Keratinocyte (primary cell): ENCODE results near the gene S100A4. TPM values are rescaled to one million over a fixed set of nuclear protein-coding genes. Genes with fewer than 3 reads are reported as not detected.

Experiments
- DNase-seq: peaks from one replicate; pipeline ENCODE4 v3.0.0-alpha.2; 2011; ENCODE audit warnings: low read depth, missing footprints, low spot score
- FAIRE-seq: peaks from 2 replicates; lab custom pipeline; 2011; peaks lifted over from hg19 to GRCh38; lab: Jason Lieb, UNC
- H2AFZ ChIP-seq: 2 replicates; pipeline ENCODE4 v1.6.0; 2012; ENCODE audit warnings: low read length, control low read depth, inconsistent platforms; ENCODE audit not compliant: control insufficient read depth
- H3K27ac ChIP-seq: 2 replicates; pipeline ENCODE4 v1.5.1; 2011; ENCODE audit warnings: low read length; ENCODE audit not compliant: control insufficient read depth, insufficient read depth
- H3K27me3 ChIP-seq: 3 replicates; pipeline ENCODE4 v1.6.0; 2011; ENCODE audit warnings: low read length; ENCODE audit not compliant: control insufficient read depth, insufficient read depth; ENCODE audit errors: extremely low read depth
- H3K36me3 ChIP-seq, 2 experiments: 2 replicates in 1 of 2; 3 replicates in 1 of 2; pipeline ENCODE4 v1.5.1; 2011; ENCODE audit warnings: low read length in 2 of 2, mild to moderate bottlenecking in 1 of 2; ENCODE audit not compliant: control insufficient read depth in 2 of 2, insufficient read depth in 2 of 2; ENCODE audit errors: extremely low read depth in 1 of 2
- H3K4me1 ChIP-seq: 3 replicates; pipeline ENCODE4 v1.5.1; 2011; ENCODE audit warnings: low read length; ENCODE audit not compliant: control insufficient read depth, insufficient read depth; ENCODE audit errors: extremely low read depth
- H3K4me2 ChIP-seq: 3 replicates; pipeline ENCODE4 v1.6.0; 2011; ENCODE audit warnings: low read depth, low read length; ENCODE audit not compliant: control insufficient read depth, insufficient read depth; ENCODE audit errors: extremely low read depth
- H3K4me3 ChIP-seq, 3 experiments: fragments of 200-600 bp in 1 of 3; sonication (generic) in 1 of 3; 2 replicates in 2 of 3; 3 replicates in 1 of 3; pipeline ENCODE4 v1.5.1; 2011 to 2016; ENCODE audit warnings: low read length in 3 of 3, mild to moderate bottlenecking in 3 of 3, control low read depth in 2 of 3, inconsistent platforms in 1 of 3, low read depth in 1 of 3, mixed read lengths in 1 of 3, mixed run types in 1 of 3, moderate library complexity in 1 of 3; ENCODE audit not compliant: control insufficient read depth in 2 of 3, insufficient read depth in 2 of 3; ENCODE audit errors: extremely low read depth in 1 of 3
- H3K79me2 ChIP-seq: 2 replicates; pipeline ENCODE4 v1.6.0; 2012; ENCODE audit warnings: low read length; ENCODE audit not compliant: control insufficient read depth, insufficient read depth
- H3K9ac ChIP-seq: 3 replicates; pipeline ENCODE4 v1.6.0; 2011; ENCODE audit warnings: low read length; ENCODE audit not compliant: control insufficient read depth, insufficient read depth; ENCODE audit errors: extremely low read depth
- H3K9me1 ChIP-seq: 3 replicates; pipeline ENCODE4 v1.6.0; 2011; ENCODE audit warnings: low read length; ENCODE audit not compliant: control insufficient read depth, insufficient read depth; ENCODE audit errors: extremely low read depth
- H3K9me3 ChIP-seq: 2 replicates; pipeline ENCODE4 v1.5.1; 2012; ENCODE audit warnings: low read depth, low read length; ENCODE audit not compliant: control insufficient read depth
- H4K20me1 ChIP-seq: 3 replicates; pipeline ENCODE4 v1.6.0; 2011; ENCODE audit warnings: low read length; ENCODE audit not compliant: control insufficient read depth, insufficient read depth; ENCODE audit errors: extremely low read depth
- EZH2 ChIP-seq: IDR thresholded peaks from one replicate; pipeline ENCODE4 v1.6.1; 2012; ENCODE audit warnings: inconsistent platforms, mild to moderate bottlenecking, low read length, moderate library complexity
- dilution Hi-C: fragments of 300-500 bp; cut with MboI; formaldehyde crosslinking; loops from one replicate; pipeline ENCODE4 v1.7.0; 2020; ENCODE audit warnings: low sequenced_read_pairs; ENCODE audit not compliant: extremely low pct_ligation_motif_present
- polyA plus RNA-seq, 5 experiments: library from polyadenylated mRNA; depleted of rRNA in 3 of 5; stranded (reverse) in 3 of 5; stranded (forward) in 1 of 5; unstranded in 1 of 5; fragments of >200 nt; gene quantifications; 1 replicate in 1 of 5; 2 replicates in 3 of 5; 3 replicates in 1 of 5; pipeline versions ENCODE4 v1.2.1 to v1.2.3, GENCODE V29; 2011 to 2012; ENCODE audit warnings: missing spikeins in 2 of 5, low read depth in 1 of 5, low replicate concordance in 1 of 5
- TF ChIP-seq, protein P1 (sequence below), 3 experiments: IDR thresholded peaks in 1 of 3; conservative IDR thresholded peaks in 1 of 3; optimal IDR thresholded peaks in 1 of 3; 2 replicates in 2 of 3; 3 replicates in 1 of 3; pipeline versions ENCODE3 to v1.5.1; 2011; ENCODE audit warnings: low read length in 3 of 3, mild to moderate bottlenecking in 3 of 3, moderate library complexity in 2 of 3, control low read depth in 1 of 3, inconsistent platforms in 1 of 3; ENCODE audit not compliant: insufficient read depth in 2 of 3; ENCODE audit errors: extremely low read depth in 1 of 3

Gene S100A4
- polyA plus RNA-seq, 1 donor (not counting 4 experiments of a cell fraction or from before 2014, with no cell fraction given) = 21.4 TPM

DNA sequence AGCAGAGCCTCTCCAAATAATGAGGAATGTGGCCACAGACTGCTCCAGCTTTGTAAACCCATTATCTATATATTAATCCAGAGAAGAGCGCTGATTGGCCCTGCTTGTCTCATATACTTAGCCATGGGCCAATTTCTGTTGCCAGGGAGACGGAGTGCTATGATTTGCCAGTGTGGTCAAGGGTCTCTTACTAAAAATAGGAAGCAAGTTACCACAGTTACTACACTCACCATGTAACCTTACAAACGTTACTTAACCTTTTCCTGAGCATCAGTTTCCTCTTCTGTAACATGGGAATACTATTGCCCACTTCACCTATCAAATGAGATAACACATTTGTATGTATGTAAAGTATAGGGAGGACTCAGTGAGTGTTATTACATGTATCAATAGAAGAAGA, 27.7 kb upstream of the S100A4 start:
- Histone ChIP-seq H3K4me2 (peak overlapping the region; percentile 81), H3K27ac (peak overlapping the region; percentile 81), H3K4me1 (peaks cover 45% of the 10 kb centered on the region), H3K79me2 (no peaks in the 10 kb centered on the region), H4K20me1 (no peaks in the 10 kb centered on the region), H3K4me3 (no peak overlapping the region), H2AFZ (no peak overlapping the region), H3K9me3 (no peaks in the 10 kb centered on the region), H3K36me3 (no peaks in the 10 kb centered on the region), H3K27me3 (no peaks in the 10 kb centered on the region), H3K9me1 (no peaks in the 10 kb centered on the region), H3K9ac (no peak overlapping the region)
- dilution Hi-C loops = no loop called here
- TF ChIP-seq EZH2 = no peak
- TF ChIP-seq, protein P1, sequence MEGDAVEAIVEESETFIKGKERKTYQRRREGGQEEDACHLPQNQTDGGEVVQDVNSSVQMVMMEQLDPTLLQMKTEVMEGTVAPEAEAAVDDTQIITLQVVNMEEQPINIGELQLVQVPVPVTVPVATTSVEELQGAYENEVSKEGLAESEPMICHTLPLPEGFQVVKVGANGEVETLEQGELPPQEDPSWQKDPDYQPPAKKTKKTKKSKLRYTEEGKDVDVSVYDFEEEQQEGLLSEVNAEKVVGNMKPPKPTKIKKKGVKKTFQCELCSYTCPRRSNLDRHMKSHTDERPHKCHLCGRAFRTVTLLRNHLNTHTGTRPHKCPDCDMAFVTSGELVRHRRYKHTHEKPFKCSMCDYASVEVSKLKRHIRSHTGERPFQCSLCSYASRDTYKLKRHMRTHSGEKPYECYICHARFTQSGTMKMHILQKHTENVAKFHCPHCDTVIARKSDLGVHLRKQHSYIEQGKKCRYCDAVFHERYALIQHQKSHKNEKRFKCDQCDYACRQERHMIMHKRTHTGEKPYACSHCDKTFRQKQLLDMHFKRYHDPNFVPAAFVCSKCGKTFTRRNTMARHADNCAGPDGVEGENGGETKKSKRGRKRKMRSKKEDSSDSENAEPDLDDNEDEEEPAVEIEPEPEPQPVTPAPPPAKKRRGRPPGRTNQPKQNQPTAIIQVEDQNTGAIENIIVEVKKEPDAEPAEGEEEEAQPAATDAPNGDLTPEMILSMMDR (optimal IDR thresholded peaks at IDR 0.05 in 1 of 3, IDR thresholded peaks at IDR 0.05 in 1 of 3, conservative IDR thresholded peaks at IDR 0.05 in 1 of 3; ENCODE audit: extremely low read depth in 1 of 3, insufficient read depth in 2 of 3, low read length in 3 of 3) = no peak
- no peak for FAIRE-seq
- no peak for DNase-seq

DNA sequence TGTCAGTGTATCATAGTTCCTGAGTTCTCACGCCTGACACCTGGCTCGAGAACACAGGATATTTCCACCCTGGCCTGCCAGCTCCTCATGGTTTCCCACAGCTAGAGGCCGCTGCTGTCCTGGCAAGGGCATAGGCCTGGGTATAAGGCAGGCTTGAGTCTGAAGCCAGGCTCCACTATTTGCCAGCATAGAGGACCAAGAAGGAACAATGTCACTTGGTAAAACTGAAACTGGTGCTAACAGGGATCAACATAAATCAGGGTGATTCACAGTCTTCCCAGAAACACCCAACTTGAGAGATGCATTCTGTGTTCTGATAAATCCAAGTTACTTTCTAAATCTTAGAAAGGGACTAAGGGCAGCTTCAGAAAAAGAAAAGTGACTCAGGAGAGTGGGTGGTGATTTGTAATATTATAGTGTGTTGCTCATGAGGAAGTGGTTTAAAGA, 27.0 kb upstream of the S100A4 start:
- DNase-seq = no peak
- H3K4me3 ChIP-seq = no peak overlapping the region
- FAIRE-seq = peak; percentile 44

More for the DNA sequence above, 27.0 kb upstream of the S100A4 start:
- no peaks in the 10 kb centered on the region for H3K9me1 ChIP-seq
- no peaks in the 10 kb centered on the region for H3K36me3 ChIP-seq
- H3K27ac ChIP-seq = peak overlapping the region; percentile 81
- H4K20me1 ChIP-seq = no peaks in the 10 kb centered on the region
- H2AFZ ChIP-seq = no peak overlapping the region
- no peaks in the 10 kb centered on the region for H3K27me3 ChIP-seq
- TF ChIP-seq, protein P1 (optimal IDR thresholded peaks at IDR 0.05 in 1 of 3, IDR thresholded peaks at IDR 0.05 in 1 of 3, conservative IDR thresholded peaks at IDR 0.05 in 1 of 3; ENCODE audit: extremely low read depth in 1 of 3, insufficient read depth in 2 of 3, low read length in 3 of 3) = peak in 2 of 3 experiments; percentile 83 to 95
- no peak for TF ChIP-seq EZH2
- no peaks in the 10 kb centered on the region for H3K79me2 ChIP-seq
- H3K9ac ChIP-seq = peak overlapping the region; percentile 52
- dilution Hi-C loops = no loop called here
- peaks cover 45% of the 10 kb centered on the region for H3K4me1 ChIP-seq
- no peaks in the 10 kb centered on the region for H3K9me3 ChIP-seq
- peak overlapping the region; percentile 81 for H3K4me2 ChIP-seq
